Transverse colon (tissue), 4 donors: Measurements from ENCODE around the gene RNF11.

ENCODE experiments used
- EP300 ChIP-seq: sonication (generic); formaldehyde crosslinking; IDR thresholded peaks from one replicate; pipeline ENCODE4 v1.6.1; 2017; ENCODE audit warnings: antibody characterized with exemption, low read depth
- POLR2A ChIP-seq: fragments of 450-650 bp; IDR thresholded peaks from one replicate; pipeline ENCODE4 v1.6.1; 2016; ENCODE audit warnings: antibody characterized with exemption, mild to moderate bottlenecking, moderate library complexity
- POLR2AphosphoS5 ChIP-seq, 3 donors: sonication (generic); formaldehyde crosslinking; IDR thresholded peaks; one replicate each; pipeline ENCODE4 v1.6.1; 2016; ENCODE audit warnings: antibody characterized with exemption in 3 of 3
- TF ChIP-seq, protein P1 (sequence below), 5 experiments: fragments of 200-600 bp in 3 of 5; fragments of 450-650 bp in 2 of 5; sonication (generic) in 3 of 5; IDR thresholded peaks; 1 replicate in 2 of 5; 2 replicates in 3 of 5; pipeline ENCODE4 v1.5.1; 2016 to 2017; ENCODE audit warnings: antibody characterized with exemption in 5 of 5, inconsistent platforms in 3 of 5, mild to moderate bottlenecking in 2 of 5, moderate library complexity in 1 of 5

DNA sequence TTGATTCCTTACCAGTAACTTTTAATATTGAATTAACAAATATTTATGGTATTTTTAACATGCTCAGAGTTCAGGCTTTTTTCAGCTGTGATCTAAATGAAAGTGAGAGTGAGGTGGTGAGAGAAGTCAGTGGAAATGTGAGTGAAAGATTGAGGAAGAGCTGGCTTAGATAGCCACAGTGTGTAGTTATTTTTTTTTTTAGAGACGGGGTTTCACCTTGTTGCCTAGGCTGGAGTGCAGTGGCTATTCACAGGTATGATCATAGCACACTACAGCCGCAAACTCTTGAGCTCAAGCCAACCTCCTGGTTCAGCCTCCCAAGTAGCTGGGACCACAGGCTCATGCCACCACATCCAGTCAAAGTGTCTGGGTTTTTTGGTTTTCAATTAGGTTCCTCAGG lies 10.9 kb downstream of the RNF11 start:
- TF ChIP-seq EP300 (no peak), POLR2A (no peak), POLR2AphosphoS5 (IDR thresholded peaks at IDR 0.05) (no peak)
- TF ChIP-seq, protein P1, sequence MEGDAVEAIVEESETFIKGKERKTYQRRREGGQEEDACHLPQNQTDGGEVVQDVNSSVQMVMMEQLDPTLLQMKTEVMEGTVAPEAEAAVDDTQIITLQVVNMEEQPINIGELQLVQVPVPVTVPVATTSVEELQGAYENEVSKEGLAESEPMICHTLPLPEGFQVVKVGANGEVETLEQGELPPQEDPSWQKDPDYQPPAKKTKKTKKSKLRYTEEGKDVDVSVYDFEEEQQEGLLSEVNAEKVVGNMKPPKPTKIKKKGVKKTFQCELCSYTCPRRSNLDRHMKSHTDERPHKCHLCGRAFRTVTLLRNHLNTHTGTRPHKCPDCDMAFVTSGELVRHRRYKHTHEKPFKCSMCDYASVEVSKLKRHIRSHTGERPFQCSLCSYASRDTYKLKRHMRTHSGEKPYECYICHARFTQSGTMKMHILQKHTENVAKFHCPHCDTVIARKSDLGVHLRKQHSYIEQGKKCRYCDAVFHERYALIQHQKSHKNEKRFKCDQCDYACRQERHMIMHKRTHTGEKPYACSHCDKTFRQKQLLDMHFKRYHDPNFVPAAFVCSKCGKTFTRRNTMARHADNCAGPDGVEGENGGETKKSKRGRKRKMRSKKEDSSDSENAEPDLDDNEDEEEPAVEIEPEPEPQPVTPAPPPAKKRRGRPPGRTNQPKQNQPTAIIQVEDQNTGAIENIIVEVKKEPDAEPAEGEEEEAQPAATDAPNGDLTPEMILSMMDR (IDR thresholded peaks at IDR 0.05) = no peak
